HepG2 (cell line): ENCODE results near the gene UQCRC2. TPM values are rescaled to one million over a fixed set of nuclear protein-coding genes. Genes with fewer than 3 reads are reported as not detected.

Experiments
- ATAC-seq: fragments of 200-7000 bp; cut with Tn5 transposase; 3 replicates; pipeline ENCODE4 v1.9.1; 2020; ENCODE audit warnings: mild to moderate bottlenecking, moderate library complexity
- BruUV-seq: library from RNA; stranded (reverse); fragments of 400-500 nt; replicated peaks from 2 replicates; lab custom pipeline; 2021; lab: Mats Ljungman, UMichigan
- CTCF ChIA-PET: fragments of 300-600 bp; formaldehyde crosslinking; extraction: SDS; loops from one replicate; lab custom pipeline; 2021; ENCODE audit warnings: low total read pairs, inconsistent platforms, low intra/inter-chr PET ratio; lab: Yijun Ruan, JAX
- POLR2A ChIA-PET: fragments of 350-600 bp; sonication (Branson Sonifier 250); formaldehyde crosslinking; loops from one replicate; lab custom pipeline; 2020; ENCODE audit warnings: antibody characterized with exemption, inconsistent platforms; lab: Yijun Ruan, JAX
- DNase-seq: peaks from one replicate; pipeline ENCODE4 v3.0.0-alpha.2; 2015; ENCODE audit warnings: low spot score
- FAIRE-seq: peaks from 3 replicates; lab custom pipeline; 2011; peaks lifted over from hg19 to GRCh38; lab: Jason Lieb, UNC
- H2AFZ ChIP-seq: one replicate; pipeline ENCODE4 v1.6.1; 2011; ENCODE audit warnings: low read length, inconsistent platforms
- H3K27ac ChIP-seq: fragments of 300-600 bp; 3 replicates; pipeline ENCODE4 v1.8.0; 2011; ENCODE audit warnings: mixed run types, mild to moderate bottlenecking, mixed read lengths, low read length, inconsistent platforms; ENCODE audit not compliant: insufficient read depth; ENCODE audit errors: extremely low read length
- H3K27me3 ChIP-seq, 2 experiments: fragments of 200-600 bp in 1 of 2; 2 replicates in 1 of 2; 3 replicates in 1 of 2; pipeline versions ENCODE4 v1.6.0 to v1.8.0; 2011; ENCODE audit warnings: low read length in 2 of 2, mild to moderate bottlenecking in 2 of 2, moderate library complexity in 2 of 2, inconsistent platforms in 1 of 2; ENCODE audit not compliant: insufficient read depth in 2 of 2, control insufficient read depth in 1 of 2
- H3K36me3 ChIP-seq, 2 experiments: fragments of 200-600 bp in 1 of 2; replicated peaks in 1 of 2; 2 replicates in 1 of 2; 3 replicates in 1 of 2; pipeline versions ENCODE4 v1.5.1 to v1.8.0; 2011; ENCODE audit warnings: low read length in 2 of 2, inconsistent platforms in 1 of 2; ENCODE audit not compliant: insufficient read depth in 2 of 2, control insufficient read depth in 1 of 2
- H3K4me1 ChIP-seq: 2 replicates; pipeline ENCODE4 v1.5.1; 2012; ENCODE audit warnings: low read length, inconsistent platforms; ENCODE audit not compliant: insufficient read depth
- H3K4me2 ChIP-seq: 2 replicates; pipeline ENCODE4 v1.6.0; 2011; ENCODE audit warnings: low read depth, low read length, inconsistent platforms
- H3K4me3 ChIP-seq, 3 experiments: fragments of 200-600 bp in 1 of 3; sonication (generic), shearing (Covaris generic) in 1 of 3; replicated peaks in 1 of 3; 2 replicates each; pipeline ENCODE4 v1.5.1; 2011 to 2016; ENCODE audit warnings: low read length in 3 of 3, inconsistent platforms in 2 of 3, low read depth in 2 of 3, mild to moderate bottlenecking in 2 of 3, control low read depth in 1 of 3, mixed read lengths in 1 of 3; ENCODE audit not compliant: insufficient read depth in 1 of 3
- H3K79me2 ChIP-seq: one replicate; pipeline ENCODE4 v1.6.1; 2011; ENCODE audit warnings: low read length, inconsistent platforms; ENCODE audit not compliant: insufficient read depth
- H3K9ac ChIP-seq: 2 replicates; pipeline ENCODE4 v1.6.0; 2011; ENCODE audit warnings: mild to moderate bottlenecking, low read depth, low read length, inconsistent platforms; ENCODE audit not compliant: insufficient read depth
- H3K9me3 ChIP-seq: 2 replicates; pipeline ENCODE4 v1.5.1; 2012; ENCODE audit warnings: mild to moderate bottlenecking, low read length
- H4K20me1 ChIP-seq: 2 replicates; pipeline ENCODE4 v1.6.0; 2011; ENCODE audit warnings: inconsistent platforms, mild to moderate bottlenecking, low read length, moderate library complexity; ENCODE audit not compliant: insufficient read depth
- ASH2L ChIP-seq: fragments of 300-600, 200-600 bp; sonication (generic); IDR thresholded peaks from 2 replicates; pipeline ENCODE4 v1.7.0; 2017; ENCODE audit warnings: low read depth, mild to moderate bottlenecking, moderate library complexity, mixed read lengths, low read length; ENCODE audit not compliant: insufficient read length
- KLF13 ChIP-seq: sonication (generic); formaldehyde crosslinking; IDR thresholded peaks from 2 replicates; pipeline ENCODE4 v1.4.0; 2020; ENCODE audit warnings: mild to moderate bottlenecking, missing genetic modification reagents
- NFYC ChIP-seq: IDR thresholded peaks from 2 replicates; pipeline ENCODE4 v1.6.1; 2016; ENCODE audit warnings: missing genetic modification reagents, missing compliant biosample characterization
- RFXAP ChIP-seq: sonication (generic); formaldehyde crosslinking; IDR thresholded peaks from 2 replicates; pipeline ENCODE4 v1.4.0; 2020; ENCODE audit warnings: missing genetic modification reagents, borderline replicate concordance
- TRIM22 ChIP-seq: fragments of 450-650 bp; IDR thresholded peaks from 2 replicates; pipeline ENCODE4 v1.6.1; 2017
- ZBTB25 ChIP-seq: IDR thresholded peaks from 2 replicates; pipeline ENCODE4 v1.6.1; 2018; ENCODE audit warnings: missing genetic modification reagents
- ZHX2 ChIP-seq, 2 experiments: sonication (generic) in 1 of 2; formaldehyde crosslinking in 1 of 2; IDR thresholded peaks; 2 replicates each; pipeline versions ENCODE4 v1.6.1 to v1.9.0; 2014 to 2022; ENCODE audit warnings: antibody characterized with exemption in 1 of 2, borderline replicate concordance in 1 of 2, inconsistent platforms in 1 of 2, low read depth in 1 of 2, missing genetic modification reagents in 1 of 2
- ZMAT5 ChIP-seq: sonication (generic); formaldehyde crosslinking; IDR thresholded peaks from 2 replicates; pipeline ENCODE4 v1.5.0; 2020; ENCODE audit warnings: mild to moderate bottlenecking, low read depth, missing genetic modification reagents, borderline replicate concordance
- ZNF180 ChIP-seq: sonication (generic); formaldehyde crosslinking; IDR thresholded peaks from 2 replicates; pipeline ENCODE4 v1.4.0; 2020; ENCODE audit warnings: low read depth, missing genetic modification reagents, borderline replicate concordance
- ZNF530 ChIP-seq: sonication (generic); formaldehyde crosslinking; IDR thresholded peaks from 2 replicates; pipeline ENCODE4 v1.5.0; 2020; ENCODE audit warnings: low read depth, mild to moderate bottlenecking, missing genetic modification reagents
- ZNF660 ChIP-seq: sonication (generic); formaldehyde crosslinking; IDR thresholded peaks from 2 replicates; pipeline ENCODE4 v1.5.1; 2020; ENCODE audit warnings: mild to moderate bottlenecking, low read depth, missing genetic modification reagents, borderline replicate concordance
- WGBS: methylation state at CpG from one replicate; pipeline ENCODE4 v1.1.6; 2017; ENCODE audit warnings: low lambda C conversion rate; 5-methylcytosine and 5-hydroxymethylcytosine counted together
- in situ Hi-C: cut with HindIII; loops from 2 replicates; pipeline ENCODE4 v1.10.0; 2017; ENCODE audit warnings: low pct_unique_long_range_greater_than_20kb; ENCODE audit not compliant: extremely low pct_ligation_motif_present
- intact Hi-C: fragments of 100-400 bp; cut with micrococcal nuclease; formaldehyde crosslinking; loops from one replicate; pipeline ENCODE4 v1.10.0; 2022; ENCODE audit not compliant: unreplicated experiment
- polyA plus RNA-seq, 8 experiments: library from polyadenylated mRNA; depleted of rRNA in 3 of 8; stranded (reverse) in 7 of 8; unstranded in 1 of 8; fragments of >200 nt; fragmentation: Illumina TruSeq in 4 of 8; extraction: Trizol in 4 of 8; gene quantifications; 2 replicates each; pipeline versions ENCODE4 v1.2.1 to v1.2.3, GENCODE V29; 2011 to 2016; ENCODE audit warnings: low read depth in 4 of 8, missing spikeins in 1 of 8, mixed read lengths in 1 of 8; ENCODE audit not compliant: insufficient read depth in 1 of 8
- total RNA-seq, 5 experiments: library from RNA; depleted of rRNA; stranded (reverse); fragments of >200 nt; fragmentation: Illumina TruSeq; extraction: Trizol; gene quantifications; 2 replicates each; pipeline ENCODE4 v1.2.3, GENCODE V29; 2016; ENCODE audit warnings: low read depth in 1 of 5

The UQCRC2 gene
- total and polyA plus RNA-seq, 2 of the 13 experiments (the other 11 are each of a cell fraction or from before 2014, with no cell fraction given): 442 to 536 TPM

- no TSS peak for BruUV-seq
- no peak overlapping the region for H3K27ac ChIP-seq
- POLR2A ChIA-PET: no interaction called here
- H3K9me3 ChIP-seq: no peaks in the 10 kb centered on the region
- WGBS: 96% methylated on average over 4 of the region's 4 CpGs
- no peak for ATAC-seq
- H3K36me3 ChIP-seq: no peaks in the 10 kb centered on the region
- no peaks in the 10 kb centered on the region for H4K20me1 ChIP-seq
- DNase-seq: no peak
- no peak overlapping the region for H3K4me2 ChIP-seq
- no peak overlapping the region for H3K9ac ChIP-seq
- no peak for FAIRE-seq
- no peak for TF ChIP-seq ZNF660 (CRISPR knock-in tag)
- no peak for TF ChIP-seq ASH2L
- no peak for TF ChIP-seq ZNF180 (CRISPR knock-in tag)
- no peak for TF ChIP-seq KLF13 (CRISPR knock-in tag)
- no peak for TF ChIP-seq RFXAP (CRISPR knock-in tag)
- TF ChIP-seq TRIM22: no peak
- no peak for TF ChIP-seq ZMAT5 (CRISPR knock-in tag)
- TF ChIP-seq NFYC (CRISPR knock-in tag): no peak
- TF ChIP-seq ZHX2 (IDR thresholded peaks at IDR 0.05; ENCODE audit: low read depth): no peak
- no peak for TF ChIP-seq ZHX2 (CRISPR knock-in tag; IDR thresholded peaks at IDR 0.05; ENCODE audit: borderline replicate concordance)
- no peak for TF ChIP-seq ZBTB25 (CRISPR knock-in tag)
- TF ChIP-seq ZNF530 (CRISPR knock-in tag): no peak
- intact Hi-C loops: no loop called here
- CTCF ChIA-PET: no interaction called here
- H3K4me1 ChIP-seq: peaks cover 38% of the 10 kb centered on the region
- H3K27me3 ChIP-seq: no peaks in the 10 kb centered on the region
- H2AFZ ChIP-seq: no peak overlapping the region
- H3K4me3 ChIP-seq: no peak overlapping the region
- in situ Hi-C loops: loop anchor here (10.0 kb wide), 1 partner anchor 119 kb away; no protein-coding TSS in a partner anchor
- no peaks in the 10 kb centered on the region for H3K79me2 ChIP-seq
Observed at GRCh38 chr16:21943571-21943970, 9.6 kb upstream of the UQCRC2 start.
